ENCODE measurements around the gene CDHR1. TPM values are rescaled to one million over a fixed set of nuclear protein-coding genes. Genes with fewer than 3 reads are reported as not detected.

CDHR1 gene
- total RNA-seq, 2 experiments from 2014 or later = 1.8 to 2.4 TPM

- CTCF ChIA-PET = interaction anchor here (0.7 kb wide), 1 partner anchor 25 kb away, joined by 3 read pairs; no protein-coding TSS in a partner anchor
- POLR2A ChIA-PET = interaction anchor here (0.6 kb wide), 1 partner anchor 19 kb away, joined by 4 read pairs; no protein-coding TSS in a partner anchor
Observed at GRCh38 chr10:84172467-84173356, 21.6 kb upstream of the CDHR1 start.

GRCh38 chr10:84173501-84173929 is 20.8 kb upstream of the CDHR1 start, which contains the start of gene GPR15LG:
TSS of gene GPR15LG (plus strand) at chr10:84173801. CDS start at chr10:84173852, 51 bp downstream.
- H3K27ac Mint-ChIP-seq = no peak within 1 kb of the TSS
- H3K4me1 Mint-ChIP-seq (ENCODE audit: low read depth) = peaks cover 5% of the 10 kb centered on the region
- TF ChIP-seq, protein P1, sequence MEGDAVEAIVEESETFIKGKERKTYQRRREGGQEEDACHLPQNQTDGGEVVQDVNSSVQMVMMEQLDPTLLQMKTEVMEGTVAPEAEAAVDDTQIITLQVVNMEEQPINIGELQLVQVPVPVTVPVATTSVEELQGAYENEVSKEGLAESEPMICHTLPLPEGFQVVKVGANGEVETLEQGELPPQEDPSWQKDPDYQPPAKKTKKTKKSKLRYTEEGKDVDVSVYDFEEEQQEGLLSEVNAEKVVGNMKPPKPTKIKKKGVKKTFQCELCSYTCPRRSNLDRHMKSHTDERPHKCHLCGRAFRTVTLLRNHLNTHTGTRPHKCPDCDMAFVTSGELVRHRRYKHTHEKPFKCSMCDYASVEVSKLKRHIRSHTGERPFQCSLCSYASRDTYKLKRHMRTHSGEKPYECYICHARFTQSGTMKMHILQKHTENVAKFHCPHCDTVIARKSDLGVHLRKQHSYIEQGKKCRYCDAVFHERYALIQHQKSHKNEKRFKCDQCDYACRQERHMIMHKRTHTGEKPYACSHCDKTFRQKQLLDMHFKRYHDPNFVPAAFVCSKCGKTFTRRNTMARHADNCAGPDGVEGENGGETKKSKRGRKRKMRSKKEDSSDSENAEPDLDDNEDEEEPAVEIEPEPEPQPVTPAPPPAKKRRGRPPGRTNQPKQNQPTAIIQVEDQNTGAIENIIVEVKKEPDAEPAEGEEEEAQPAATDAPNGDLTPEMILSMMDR (IDR thresholded peaks at IDR 0.05) = no peak
- no peak for DNase-seq
- ATAC-seq = no peak
- intact Hi-C loops (cut with micrococcal nuclease) = no loop called here
- POLR2A ChIA-PET = interaction anchor here (0.6 kb wide), 1 partner anchor 19 kb away, joined by 4 read pairs; no protein-coding TSS in a partner anchor
- CTCF ChIA-PET = interaction anchor here (0.7 to 1.2 kb wide), 2 partner anchors 9 to 26 kb away, joined by 3 read pairs; no protein-coding TSS in a partner anchor
- H3K36me3 Mint-ChIP-seq (ENCODE audit: low read depth) = no peaks in the 10 kb centered on the region
- H3K4me3 Mint-ChIP-seq = no peak within 1 kb of the TSS
- no peaks in the 10 kb centered on the region for H3K27me3 Mint-ChIP-seq
- H3K9me3 Mint-ChIP-seq = no peaks in the 10 kb centered on the region

More at GRCh38 chr10:84172467-84173356, 21.6 kb upstream of the CDHR1 start:
- TF ChIP-seq, protein P1 (IDR thresholded peaks at IDR 0.05) = no peak
- no peak overlapping the region for H3K27ac Mint-ChIP-seq
- ATAC-seq (no peak), DNase-seq (no peak)
- H3K4me3 Mint-ChIP-seq = no peak overlapping the region
- H3K36me3 Mint-ChIP-seq (ENCODE audit: low read depth) = no peaks in the 10 kb centered on the region
- no peaks in the 10 kb centered on the region for H3K27me3 Mint-ChIP-seq
- intact Hi-C loops (cut with micrococcal nuclease) = no loop called here
- H3K9me3 Mint-ChIP-seq = no peaks in the 10 kb centered on the region
- peaks cover 5% of the 10 kb centered on the region for H3K4me1 Mint-ChIP-seq (ENCODE audit: low read depth)

DNA sequence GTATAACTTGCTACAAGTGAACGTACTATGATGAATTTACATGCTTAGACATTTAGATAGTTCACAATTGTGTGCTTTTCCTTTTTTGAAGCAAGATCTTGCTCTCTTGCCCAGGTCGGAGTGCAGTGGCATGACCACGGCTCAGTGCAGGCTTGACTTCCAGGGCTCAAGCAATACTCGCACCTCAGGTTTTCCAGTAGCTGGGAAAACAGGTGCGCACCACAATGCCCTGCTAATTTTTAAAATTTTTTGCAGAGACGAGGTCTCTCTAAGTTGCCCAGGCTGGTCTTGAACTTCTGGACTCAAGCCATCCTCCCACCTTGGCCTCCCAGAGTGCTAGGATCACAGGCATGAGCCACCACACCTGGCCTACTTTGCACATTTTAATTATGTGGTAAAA is 18.9 kb upstream of the CDHR1 start:
- H3K27ac Mint-ChIP-seq = no peak overlapping the region
- ChIA-PET CTCF (interaction anchor here (1.2 kb wide), 1 partner anchor 39 kb away, joined by 3 read pairs; no protein-coding TSS in a partner anchor), POLR2A (no interaction called here)
- H3K36me3 Mint-ChIP-seq (ENCODE audit: low read depth) = no peaks in the 10 kb centered on the region
- H3K4me3 Mint-ChIP-seq = no peak overlapping the region
- ATAC-seq = no peak
- H3K27me3 Mint-ChIP-seq = no peaks in the 10 kb centered on the region
- peaks cover 5% of the 10 kb centered on the region for H3K4me1 Mint-ChIP-seq (ENCODE audit: low read depth)
- no peak for DNase-seq
- intact Hi-C loops (cut with micrococcal nuclease) = no loop called here
- H3K9me3 Mint-ChIP-seq = no peaks in the 10 kb centered on the region
- TF ChIP-seq, protein P1 (IDR thresholded peaks at IDR 0.05) = no peak

GRCh38 chr10:84176351-84176750 is 18.0 kb upstream of the CDHR1 start:
- Mint-ChIP-seq H3K27ac (peak overlapping the region; percentile 80), H3K27me3 (no peaks in the 10 kb centered on the region), H3K9me3 (no peaks in the 10 kb centered on the region), H3K36me3 (ENCODE audit: low read depth) (no peaks in the 10 kb centered on the region), H3K4me3 (no peak overlapping the region), H3K4me1 (ENCODE audit: low read depth) (peaks cover 5% of the 10 kb centered on the region)
- CTCF ChIA-PET = interaction anchor here (1.1 to 1.7 kb wide), 4 partner anchors 12 to 38 kb away, joined by 3 to 7 read pairs (median 4); no protein-coding TSS in a partner anchor
- intact Hi-C loops (cut with micrococcal nuclease) = no loop called here
- POLR2A ChIA-PET = interaction anchor here (1.0 to 2.0 kb wide), 2 partner anchors 34 to 37 kb away, joined by 3 to 8 read pairs; partner anchors contain the start of gene GHITM
- DNase-seq = no peak
- TF ChIP-seq, protein P1 (IDR thresholded peaks at IDR 0.05) = no peak
- no peak for ATAC-seq

Data from activated CD8-positive, alpha-beta T cell treated with anti-CD3 and anti-CD28 coated beads for 36 hours (primary cell).